ENCODE results near the gene DHRS12.

DHRS12 gene

DNA sequence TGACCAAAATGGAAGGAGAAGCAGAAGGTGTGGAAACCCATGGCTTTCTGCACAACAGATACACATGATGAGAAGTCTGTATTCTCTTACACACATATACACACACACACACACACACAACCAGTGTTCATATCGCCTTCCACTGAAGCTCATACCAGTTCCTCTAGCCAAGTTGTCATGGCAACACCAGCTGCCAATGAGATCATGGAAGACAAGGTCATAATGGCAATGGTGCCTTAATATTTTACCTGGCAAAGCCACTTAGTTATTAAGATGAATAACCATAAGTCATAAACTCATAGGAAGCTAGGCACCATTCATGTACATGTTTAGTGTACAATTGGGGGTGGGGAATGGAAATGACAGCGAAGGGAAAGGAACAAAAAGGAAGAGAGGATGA, 2.6 kb upstream of the DHRS12 start:
- DNase-seq, result no peak

DNA sequence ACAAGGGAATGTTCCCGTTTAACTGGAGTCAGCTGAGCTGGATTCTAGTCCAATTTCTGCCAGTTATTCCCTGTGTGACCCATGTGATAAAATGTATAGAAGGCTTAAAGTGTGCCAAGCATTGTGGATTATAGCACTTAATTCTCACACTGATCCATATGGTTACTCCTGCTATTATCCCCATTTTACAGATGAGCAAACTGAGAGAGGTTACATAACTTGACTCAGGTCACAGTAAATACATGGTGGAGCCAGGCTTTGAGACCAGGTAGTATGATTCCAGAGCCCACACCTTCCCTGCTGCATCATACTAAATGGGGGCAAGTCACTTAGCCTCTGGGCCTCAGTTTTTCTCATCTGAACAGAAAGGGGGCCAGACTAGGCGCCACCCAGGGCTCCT, 2.0 kb upstream of the DHRS12 start:
- DNase-seq, result no peak

DNA sequence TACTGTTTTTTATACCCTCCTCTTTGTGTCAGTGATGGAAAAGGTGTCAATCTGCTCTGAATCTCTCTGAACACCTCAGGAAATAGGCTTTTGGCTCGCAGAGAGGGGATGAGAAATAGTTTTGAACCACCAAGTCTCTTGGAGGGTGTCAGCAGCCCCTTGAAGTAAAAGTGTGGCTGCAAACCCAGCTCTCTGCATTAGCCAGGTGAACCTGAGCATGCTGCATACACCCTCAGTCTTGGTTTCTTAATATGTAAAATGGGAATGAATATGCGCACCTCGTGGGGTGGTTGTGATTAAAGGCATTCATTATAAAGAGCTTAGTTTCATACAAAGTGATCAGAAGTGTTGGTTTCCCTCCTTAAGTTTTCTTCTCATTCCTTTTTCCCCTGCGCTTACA, 1.4 kb upstream of the DHRS12 start:
- no peak for DNase-seq

DNA sequence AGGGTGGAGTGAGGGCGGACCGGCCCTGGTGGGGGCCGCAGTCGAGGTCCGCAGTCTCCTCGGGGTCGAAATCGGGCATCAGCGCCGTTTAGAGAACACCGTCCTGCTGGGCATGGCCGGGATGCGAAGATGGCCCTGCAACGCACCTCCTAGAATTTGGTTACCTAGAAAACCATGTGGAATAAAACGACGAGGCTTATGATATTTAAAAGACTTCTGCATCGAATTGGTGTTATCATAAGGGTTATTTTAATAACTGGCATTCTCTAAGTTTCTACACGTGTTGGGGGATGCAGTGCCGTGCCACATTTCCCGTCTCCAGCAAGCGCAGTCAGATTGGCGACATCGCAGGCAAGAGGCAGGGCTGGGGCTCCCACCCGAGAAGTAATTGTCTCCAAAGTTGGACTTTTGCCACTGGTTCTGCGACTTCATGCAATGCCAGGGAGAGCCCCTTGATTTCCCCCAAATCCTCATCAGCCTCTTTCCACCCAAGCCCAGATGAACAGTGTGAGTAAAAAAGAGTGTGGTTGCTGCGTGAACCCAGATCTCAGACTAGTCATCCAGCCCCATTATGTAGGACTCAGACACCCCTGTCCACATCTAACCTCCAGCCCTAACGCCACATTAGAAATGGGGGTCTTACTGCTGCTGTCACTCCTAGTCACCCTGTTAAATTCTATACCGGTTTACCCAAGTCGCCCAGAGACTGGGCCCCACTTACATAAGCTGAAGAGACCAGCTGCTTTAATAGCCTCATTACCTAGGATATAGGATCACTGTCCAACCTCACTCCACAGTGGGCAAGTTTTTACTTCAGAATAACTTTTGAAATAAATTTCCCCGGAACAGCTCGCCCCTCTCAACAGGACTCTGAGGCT, 571 bp upstream of the DHRS12 start:
- DNase-seq, result no peak

DNA sequence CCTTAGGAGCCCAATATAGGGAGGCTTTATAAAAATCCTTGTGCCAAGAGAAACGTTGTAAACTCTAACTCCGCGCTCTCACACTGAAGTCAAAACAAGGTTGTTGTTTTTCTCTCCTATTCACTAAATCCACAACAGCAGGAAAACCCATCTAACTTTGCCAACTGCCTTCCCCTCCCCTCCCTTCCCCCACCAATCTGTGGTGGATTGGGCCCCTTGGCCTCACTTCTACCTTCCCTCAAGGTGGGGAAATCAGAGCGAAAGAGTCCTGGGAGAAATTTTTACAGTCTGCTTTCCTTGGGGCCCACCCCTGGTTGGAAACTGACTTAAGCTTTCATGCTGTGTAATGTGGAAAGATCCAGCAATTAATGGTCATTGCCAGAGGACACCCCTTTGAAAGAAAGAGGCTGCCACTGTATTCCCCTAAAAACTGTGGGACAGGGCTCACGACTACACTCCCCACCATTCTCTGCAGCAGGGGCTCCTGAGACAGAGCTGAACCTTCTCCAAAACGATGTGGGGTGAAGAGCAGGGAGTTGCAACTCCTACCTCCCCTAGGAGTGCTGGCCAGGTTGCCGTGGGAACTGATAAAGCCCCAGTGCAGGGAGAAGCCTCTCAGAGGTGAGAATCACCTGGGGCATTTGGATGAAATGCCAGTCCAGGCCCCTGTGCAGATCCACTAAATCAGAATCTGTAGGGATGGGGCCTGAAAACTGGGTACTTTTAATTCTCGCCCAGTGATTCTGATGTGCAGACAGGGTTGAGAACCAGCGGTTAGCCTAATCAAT, 1.1 kb downstream of the DHRS12 start:
- no peak for DNase-seq

DNA sequence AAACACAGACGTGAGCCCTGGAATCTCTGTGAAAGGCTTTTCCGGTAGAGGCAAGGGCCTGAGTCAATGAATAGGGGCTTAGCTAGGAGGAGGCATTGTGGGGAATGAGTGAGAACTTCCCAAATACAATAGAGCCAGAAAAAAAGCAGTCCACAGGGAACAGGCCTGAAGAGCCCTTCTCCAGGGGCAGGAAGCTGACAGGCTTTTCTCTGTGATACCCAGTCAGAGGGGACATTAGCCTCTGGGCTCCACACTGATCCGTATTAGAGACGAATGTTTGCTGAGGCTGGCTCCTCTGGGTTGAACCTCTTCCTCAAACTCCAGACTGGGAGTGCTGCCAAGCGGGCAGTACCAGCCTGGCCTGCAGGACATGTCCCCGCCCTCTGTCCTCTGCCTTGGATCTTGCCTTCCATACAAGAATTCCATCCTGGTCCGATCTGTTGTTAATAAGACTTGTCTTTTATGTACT, 2.3 kb downstream of the DHRS12 start:
- no peak for DNase-seq

DNA sequence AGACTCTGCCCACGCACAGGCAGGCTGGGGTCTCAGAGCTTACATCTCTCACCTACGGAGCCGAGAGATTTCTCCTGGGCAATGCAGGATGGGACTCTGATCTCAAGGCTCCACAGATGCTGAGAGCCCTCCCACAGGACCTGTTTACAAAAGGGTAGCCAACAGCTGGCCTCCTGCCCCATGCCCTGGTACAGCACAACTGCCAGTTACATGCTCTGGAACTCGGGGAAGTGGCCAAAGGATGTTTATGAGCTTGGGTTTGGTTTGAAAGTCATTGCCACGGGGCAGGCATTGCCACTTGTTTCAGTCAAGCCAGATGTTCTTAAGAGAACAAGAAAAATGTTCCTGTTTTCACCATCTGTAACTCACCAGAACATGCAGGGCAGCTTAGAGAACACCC, 3.5 kb downstream of the DHRS12 start:
- DNase-seq, result no peak

DNA sequence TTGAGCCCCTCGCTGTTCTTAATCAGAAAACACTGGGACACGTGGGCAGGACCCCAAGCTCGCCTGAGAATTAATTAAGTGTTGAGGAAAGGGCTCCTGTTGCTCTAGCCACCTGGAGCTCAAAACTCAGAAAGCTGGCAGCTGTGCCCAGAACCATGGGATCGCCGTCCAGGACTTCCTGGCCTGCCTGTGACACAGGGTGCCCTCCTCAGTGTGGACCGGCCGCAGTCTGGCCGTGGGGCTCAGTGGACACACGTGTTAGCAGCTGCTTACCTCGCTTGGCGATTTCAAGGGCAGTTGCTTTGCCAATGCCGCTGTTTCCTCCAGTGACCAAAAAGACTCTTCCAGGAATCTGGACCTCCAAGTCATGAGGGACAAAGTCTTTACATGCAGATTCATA, 4.7 kb downstream of the DHRS12 start:
- no peak for DNase-seq

DNA sequence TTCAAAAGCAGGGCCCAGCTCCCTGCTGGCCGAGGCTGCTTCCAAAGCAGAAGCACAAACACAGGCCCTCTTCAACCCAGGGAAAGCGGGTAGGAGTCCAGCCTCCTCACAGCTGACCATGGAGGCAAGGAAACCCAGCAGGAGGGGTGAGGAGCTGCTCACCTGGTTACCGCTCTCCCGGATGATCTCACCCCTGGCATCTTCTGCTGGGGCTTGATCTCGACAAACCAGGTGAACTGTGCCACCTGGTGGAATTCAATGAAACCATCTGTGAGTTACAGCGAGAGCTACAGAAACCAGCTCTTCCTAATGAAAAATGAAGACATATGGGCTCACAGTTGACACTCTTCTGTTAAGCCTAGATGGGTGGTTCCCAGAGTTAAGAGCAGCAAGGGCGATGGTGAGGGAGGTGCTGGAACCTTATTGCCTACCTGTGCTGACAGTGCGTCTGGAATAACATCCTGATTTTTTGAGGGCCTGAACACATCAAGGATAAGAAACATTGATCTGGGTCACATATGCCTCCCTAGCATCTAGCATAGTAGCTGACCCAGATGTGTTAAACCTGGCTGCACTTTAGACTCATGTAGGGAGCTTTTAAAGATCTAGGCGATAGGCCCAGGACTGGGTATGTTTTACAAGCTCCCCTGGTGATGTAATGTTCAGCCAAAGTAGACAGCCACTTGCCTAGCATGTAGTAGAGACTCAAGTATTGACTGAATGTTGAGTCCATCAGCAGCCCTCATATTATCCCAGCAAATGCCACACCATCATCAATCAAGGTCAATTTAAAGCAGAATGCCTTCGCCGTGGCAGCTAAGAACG, 6.1 kb downstream of the DHRS12 start:
- DNase-seq, result peak; percentile 54 to 69

DNA sequence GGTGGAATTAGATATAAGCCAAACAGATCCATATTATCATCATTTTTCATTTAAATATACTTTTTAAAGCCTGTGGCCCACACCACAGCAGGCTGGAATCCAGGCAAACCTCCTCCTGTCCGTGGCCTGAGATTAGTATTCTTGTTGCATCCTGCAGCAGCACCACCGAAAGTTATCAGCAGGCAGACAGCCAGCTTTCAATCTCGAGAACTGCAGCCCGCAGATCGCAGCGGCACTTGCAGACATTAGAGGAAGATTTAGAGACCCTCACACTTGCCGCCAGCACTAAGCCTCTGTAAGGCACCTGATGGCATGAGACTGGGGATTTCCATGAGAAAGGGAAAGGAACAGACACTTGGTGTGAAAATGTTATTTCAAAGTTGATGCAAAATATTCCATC, 7.4 kb downstream of the DHRS12 start:
- DNase-seq, result no peak

DNA sequence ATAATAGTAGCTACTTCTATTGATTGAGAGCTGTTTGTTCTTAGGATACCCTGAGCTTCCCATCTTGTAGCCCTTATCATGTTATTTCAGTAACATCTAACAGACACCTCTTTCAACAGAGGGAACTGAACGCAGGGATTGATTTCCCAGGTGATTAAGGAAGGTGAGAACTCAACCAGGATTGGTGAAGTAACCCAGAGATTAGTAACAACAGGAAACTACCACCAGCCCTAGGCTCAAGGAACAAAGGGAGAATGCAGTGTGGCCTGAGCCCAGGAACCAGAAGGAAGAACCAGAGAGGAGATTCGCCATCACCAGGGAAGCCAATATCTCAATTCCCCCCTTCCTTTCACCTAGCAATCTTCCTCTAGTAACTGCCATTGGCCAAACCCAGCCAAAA, 8.5 kb downstream of the DHRS12 start:
- DNase-seq, result no peak

DNA sequence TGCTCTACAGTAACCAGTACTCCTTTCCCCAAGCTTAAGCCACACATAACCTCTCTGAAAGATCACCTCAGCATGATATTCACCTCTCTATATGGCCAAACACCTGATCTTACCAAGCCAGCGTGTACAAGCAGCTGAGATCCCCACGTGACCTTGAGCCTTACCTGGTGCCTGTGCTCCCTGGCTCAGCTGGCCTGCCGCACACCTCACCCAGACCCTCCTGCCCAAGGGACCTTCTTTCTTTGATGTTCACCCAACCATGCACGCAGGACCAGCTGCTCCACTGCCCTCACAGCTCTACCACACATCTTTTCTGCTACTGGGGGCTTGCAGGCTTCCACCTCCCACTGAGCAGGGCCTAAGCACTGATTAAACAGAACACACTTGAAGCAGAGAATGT, 9.0 kb downstream of the DHRS12 start:
- DNase-seq, result no peak

DNA sequence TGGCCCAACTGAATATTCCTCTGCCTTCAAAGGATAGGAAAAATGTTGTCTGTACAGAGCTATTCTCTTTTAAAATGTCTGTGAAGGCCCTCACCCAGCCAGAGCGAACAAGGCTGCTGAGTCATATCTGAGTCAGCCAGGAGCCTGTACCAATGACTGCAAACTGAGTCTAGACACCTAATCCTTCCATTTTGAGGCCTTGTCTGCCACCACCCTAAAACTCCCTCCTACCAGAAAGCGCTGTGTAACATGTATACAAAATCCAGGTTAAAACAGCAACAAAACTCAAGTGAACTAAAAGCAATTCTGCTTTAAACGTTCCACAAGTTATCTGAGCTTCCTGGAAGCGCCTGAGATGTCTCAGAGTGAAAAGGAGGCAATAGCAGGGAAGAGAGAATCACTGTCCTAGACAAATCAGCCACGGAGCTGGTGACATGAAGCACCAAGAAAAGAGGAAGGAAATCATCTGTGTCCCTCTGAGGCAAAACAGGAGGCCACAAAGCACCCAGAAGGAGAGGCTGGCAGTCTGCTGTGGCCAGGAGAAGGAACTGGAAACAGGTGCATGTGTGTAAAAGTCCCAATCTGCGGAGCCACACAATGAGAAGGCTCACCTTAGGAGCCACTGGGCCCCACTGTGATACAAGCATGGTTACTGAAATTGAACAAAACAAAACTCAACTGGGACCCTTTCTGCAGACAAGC, 10.2 kb downstream of the DHRS12 start:
- DNase-seq, result no peak

DNA sequence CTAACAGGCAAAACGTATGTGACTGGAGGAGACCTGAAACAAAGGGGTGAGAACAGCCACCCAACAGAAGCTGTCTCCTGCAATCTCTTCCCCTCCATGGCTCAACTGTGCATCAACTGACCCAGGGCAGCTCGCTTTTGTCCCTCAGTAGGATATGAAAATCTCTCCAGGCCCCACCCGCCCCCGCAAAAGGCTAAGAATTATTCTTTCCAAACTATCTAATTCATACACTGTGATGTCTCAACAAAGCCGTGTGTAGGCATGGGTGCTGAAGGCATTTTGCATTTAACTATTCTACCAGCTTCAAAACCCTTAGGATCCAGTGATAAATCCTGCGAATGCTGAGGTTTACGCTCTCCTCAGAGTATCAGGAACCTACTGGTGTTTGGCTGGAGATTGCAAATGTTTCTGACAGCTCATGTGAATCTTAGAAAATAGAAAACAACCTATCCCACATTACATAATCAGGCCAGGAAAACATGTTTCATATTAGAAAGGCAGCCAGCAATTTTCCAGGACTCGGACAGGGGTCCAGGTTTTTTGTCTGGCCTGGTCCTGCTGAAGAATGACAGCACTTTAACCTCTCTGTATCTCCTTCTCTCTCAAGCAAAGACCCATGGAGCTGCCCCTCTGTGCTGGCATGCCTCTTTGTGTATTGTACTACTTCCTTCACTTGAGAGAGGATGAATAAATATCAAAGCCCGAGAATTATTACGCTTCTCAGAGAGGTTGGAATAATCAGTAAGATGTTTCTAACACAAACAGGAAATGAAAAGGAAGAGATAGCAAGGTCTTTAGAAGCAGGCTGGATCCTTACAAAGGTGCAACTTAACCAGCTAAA, 17.3 kb downstream of the DHRS12 start:
- no peak for DNase-seq

DNA sequence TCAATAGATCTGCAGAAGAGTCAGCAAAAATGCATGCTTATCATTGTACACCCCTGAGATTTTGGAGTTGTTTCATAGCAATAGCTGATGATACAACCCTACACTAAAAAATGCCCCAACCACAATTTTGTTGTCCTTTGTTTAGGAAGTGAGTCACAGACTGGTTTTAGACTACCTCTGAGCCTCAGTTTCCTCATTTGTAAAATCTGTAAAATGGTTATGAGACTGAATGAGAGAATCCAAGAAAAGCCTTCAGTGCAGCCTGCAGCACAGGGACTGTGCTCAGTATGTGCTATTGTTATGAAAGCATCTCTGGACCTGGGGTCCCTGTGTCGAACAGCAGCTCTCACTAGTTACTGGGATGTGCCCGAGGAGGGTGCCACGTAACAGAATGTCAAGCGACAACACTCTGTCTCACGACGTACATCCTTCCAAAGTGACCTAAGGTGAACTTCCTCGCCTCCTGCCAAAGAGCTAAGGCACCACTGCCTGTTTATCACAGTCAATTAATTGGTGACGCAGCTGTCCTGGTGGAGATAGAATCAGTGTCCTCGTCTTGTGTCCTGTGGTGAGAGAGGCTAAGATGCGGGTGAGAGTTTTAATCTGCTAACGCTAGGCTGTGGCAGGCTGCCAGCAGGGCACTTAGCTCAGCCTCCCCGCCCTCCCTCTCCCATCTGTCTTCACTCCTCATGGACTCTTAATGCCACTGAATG, 18.1 kb downstream of the DHRS12 start:
- DNase-seq, result no peak

DNA sequence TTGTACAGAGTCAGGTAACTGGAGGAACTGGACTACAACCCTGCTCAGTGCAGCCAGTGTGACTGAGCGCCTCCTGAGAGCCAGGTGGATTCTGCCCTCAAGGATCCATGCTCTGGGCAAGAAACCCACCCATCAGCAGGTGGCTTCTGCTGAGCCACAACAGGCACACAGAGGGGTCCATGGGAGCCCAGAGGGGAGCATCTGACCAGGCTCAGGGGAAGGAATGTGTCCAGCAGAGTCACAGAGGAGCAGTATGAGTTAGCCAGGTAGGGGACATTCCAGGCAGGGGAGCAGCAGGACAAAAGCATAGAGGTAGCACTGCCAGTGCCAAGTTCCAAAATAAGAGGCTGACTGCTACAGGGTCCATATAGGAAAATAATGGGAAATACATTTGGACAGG, 19.9 kb downstream of the DHRS12 start:
- no peak for DNase-seq

DNA sequence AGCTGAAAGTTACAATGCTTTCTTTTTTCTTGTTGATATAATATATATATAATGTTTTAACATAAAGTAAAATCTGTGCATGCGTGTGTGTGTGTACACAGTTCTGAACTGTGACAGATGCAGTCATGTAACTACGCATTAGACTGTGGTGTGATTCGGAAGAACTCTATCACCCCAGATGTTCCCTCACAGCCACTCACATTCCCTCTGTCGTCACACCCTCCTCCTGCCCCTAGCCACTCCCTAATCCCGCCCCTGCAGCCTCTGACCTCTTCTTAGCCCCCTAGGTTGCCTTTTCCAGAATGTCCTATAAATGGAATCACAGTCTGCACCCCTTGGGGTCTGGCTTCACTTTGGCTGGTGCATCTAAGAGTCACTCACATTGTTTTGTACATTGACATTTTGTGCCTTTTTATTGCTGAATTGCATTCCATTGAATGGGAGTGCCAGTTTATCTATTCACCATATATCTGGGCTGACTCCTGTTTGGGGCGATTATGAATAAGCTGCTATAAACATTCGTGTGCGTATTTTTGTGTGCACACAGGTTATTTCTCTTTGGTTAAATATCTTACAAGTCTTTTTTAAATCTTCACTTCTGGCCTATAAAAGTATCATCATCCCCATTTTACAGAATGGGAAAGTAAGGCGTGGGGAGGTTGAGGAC, 20.4 kb downstream of the DHRS12 start:
- no peak for DNase-seq

DNA sequence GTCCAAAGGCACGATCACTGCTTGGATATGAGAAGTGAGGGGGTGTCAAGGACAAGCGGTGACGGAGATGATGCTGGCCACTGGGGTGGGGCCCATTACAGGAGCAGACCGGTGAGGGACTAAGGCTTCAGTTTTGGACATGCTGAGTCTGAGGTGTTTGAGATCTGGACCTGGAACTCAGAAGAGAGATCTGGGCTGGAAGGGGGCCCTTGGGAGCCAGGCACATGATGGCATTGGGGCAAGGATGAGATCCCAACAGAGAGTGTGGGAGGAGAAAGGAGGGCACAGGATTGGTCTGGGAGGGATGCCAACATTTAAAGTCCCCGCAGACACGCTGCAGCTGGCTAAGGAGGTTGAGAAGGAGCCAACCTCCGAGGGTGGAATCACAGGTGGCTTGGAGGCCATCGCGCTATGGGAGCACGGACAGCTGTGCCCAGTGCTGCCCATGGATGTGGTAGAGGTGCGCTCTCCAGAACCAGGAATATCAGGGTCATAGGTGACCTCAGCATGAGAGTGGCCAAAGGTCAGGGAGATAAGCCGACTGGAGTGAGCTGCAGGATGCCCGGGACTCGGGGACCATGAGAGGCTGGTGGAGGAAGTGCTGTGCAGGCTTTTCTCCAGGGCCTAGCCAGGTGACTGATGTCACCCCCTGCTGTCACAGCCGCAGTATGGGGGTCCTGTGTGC, 21.8 kb downstream of the DHRS12 start:
- no peak for DNase-seq

DNA sequence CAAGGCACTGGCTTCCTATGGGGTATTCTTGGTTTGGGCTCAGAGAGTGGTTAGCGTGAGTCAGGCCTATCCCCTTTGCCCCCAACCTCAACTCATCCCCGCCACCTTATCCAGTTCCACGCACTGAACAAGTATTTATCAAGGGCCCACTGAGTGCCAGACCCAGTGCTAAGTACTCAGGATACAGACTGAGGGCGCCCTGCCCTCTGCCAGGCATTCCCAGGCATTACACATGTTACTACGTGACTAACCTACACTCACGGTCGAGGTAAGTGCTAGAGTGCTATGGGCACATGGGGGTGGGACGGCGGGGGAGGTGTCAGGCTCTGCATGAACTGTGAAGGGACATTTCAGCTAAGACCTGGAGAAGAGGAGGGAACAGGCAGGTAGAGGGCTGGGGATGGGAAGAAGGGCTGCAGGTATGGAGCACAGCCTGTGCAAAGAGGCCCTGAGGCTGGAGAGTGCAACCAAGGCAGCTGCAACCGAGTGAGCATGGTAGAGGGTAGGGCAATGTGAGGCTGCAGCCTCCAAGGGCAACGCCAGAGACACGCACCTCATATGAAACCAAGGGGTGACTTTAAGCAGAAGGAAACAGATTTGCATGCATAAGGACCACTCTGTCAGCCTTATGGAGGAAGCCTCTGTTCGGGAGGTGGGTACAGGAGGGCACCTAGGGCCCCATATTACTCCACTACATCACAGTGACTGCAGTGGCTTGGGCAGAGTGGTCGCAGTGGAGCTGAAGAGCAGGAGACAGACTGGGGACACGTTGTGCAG, 22.5 kb downstream of the DHRS12 start:
- peak in 1 of 2 experiments; percentile 8 for DNase-seq
